Caki2 (cell line): ENCODE measurements around the gene FZD10. TPM values are rescaled to one million over a fixed set of nuclear protein-coding genes. Genes with fewer than 3 reads are reported as not detected.

ENCODE experiments used
- DNase-seq: peaks from one replicate; pipeline ENCODE4 v3.0.0-alpha.2; 2015; ENCODE audit warnings: low read depth
- in situ Hi-C: cut with HindIII; loops from 2 replicates; pipeline ENCODE4 v1.10.0; 2016; ENCODE audit warnings: low sequenced_read_pairs, low pct_unique_long_range_greater_than_20kb, mixed read lengths
- total RNA-seq: library from RNA; depleted of rRNA; stranded (reverse); fragments of >200 nt; shearing (Covaris generic); gene quantifications from 2 replicates; pipeline ENCODE4 v1.2.3, GENCODE V29; 2014; ENCODE audit warnings: low replicate concordance

FZD10 gene
- total RNA-seq, 1 experiment from 2014 or later = not detected

DNA sequence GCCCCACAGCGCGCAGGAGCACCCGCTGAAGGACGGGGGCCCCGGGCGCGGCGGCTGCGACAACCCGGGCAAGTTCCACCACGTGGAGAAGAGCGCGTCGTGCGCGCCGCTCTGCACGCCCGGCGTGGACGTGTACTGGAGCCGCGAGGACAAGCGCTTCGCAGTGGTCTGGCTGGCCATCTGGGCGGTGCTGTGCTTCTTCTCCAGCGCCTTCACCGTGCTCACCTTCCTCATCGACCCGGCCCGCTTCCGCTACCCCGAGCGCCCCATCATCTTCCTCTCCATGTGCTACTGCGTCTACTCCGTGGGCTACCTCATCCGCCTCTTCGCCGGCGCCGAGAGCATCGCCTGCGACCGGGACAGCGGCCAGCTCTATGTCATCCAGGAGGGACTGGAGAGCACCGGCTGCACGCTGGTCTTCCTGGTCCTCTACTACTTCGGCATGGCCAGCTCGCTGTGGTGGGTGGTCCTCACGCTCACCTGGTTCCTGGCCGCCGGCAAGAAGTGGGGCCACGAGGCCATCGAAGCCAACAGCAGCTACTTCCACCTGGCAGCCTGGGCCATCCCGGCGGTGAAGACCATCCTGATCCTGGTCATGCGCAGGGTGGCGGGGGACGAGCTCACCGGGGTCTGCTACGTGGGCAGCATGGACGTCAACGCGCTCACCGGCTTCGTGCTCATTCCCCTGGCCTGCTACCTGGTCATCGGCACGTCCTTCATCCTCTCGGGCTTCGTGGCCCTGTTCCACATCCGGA, 1.4 kb downstream of the FZD10 start:
- DNase-seq = no peak
- in situ Hi-C loops = no loop called here

DNA sequence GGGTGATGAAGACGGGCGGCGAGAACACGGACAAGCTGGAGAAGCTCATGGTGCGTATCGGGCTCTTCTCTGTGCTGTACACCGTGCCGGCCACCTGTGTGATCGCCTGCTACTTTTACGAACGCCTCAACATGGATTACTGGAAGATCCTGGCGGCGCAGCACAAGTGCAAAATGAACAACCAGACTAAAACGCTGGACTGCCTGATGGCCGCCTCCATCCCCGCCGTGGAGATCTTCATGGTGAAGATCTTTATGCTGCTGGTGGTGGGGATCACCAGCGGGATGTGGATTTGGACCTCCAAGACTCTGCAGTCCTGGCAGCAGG, 1.9 kb downstream of the FZD10 start:
- no peak for DNase-seq
- in situ Hi-C loops = no loop called here

DNA sequence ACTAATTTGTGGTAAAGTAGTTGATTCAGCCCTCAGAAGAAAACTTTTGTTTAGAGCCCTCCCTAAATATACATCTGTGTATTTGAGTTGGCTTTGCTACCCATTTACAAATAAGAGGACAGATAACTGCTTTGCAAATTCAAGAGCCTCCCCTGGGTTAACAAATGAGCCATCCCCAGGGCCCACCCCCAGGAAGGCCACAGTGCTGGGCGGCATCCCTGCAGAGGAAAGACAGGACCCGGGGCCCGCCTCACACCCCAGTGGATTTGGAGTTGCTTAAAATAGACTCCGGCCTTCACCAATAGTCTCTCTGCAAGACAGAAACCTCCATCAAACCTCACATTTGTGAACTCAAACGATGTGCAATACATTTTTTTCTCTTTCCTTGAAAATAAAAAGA, 2.7 kb downstream of the FZD10 start:
- DNase-seq = no peak
- in situ Hi-C loops = no loop called here

DNA sequence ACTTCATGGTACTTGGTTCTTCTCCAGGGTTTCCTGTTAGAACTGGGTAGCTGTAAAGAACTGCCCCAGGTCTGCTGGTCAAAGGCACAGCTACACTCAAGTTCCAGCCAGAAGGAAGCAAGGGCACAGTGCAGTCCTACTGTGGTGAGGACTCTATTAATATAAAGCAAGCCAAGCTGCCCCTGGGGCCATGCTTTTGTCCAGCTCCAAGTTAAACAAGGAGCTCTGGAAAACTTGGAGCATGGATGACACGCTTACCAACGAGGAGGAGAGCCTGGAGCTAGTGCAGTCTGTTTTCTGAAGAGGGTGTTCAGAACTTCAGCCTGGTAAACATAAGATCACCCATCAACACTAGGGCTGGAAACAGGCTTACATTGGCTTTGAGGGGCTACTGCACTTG, 4.0 kb downstream of the FZD10 start:
- no peak for DNase-seq
- in situ Hi-C loops = no loop called here

DNA sequence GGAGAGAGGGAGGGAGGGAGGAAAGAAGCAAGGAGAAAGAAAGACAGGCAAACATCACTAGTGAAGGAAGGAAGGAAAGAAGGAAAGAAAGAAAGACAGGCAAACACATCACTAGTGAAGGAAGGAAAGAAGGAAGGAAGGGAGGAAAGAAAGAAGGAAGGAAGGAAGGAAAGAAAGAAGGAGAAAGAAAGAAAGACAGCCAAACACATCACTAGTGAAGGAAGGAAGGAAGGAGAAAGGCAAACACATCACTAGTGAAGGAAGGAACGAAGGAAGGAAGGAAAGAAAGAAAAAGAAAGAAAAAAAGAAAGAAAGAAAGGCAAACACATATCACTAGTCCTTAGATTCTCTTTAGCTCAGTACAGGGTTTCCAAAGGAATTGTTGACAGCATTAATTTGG, 5.3 kb downstream of the FZD10 start:
- DNase-seq = no peak
- in situ Hi-C loops = no loop called here

DNA sequence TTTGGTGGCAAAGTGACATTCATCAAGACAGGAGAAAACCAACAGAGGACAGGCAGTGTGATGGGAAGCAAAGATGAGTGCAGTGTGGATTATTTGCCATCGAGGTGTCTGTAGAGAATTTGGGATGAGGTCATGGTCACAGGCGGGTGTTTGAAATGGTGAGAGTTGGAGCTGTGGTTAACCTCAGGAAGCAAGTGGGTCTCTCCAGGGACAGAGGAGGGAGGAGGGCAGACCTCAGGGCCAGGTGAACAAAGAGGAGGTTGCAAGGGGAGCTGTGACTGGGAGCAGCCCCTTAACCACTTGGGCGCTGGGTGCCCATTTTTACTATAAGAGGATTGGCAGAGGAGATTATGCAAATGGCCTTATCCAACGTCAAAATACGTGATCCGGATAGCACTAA, 7.0 kb downstream of the FZD10 start:
- in situ Hi-C loops = no loop called here
- no peak for DNase-seq

DNA sequence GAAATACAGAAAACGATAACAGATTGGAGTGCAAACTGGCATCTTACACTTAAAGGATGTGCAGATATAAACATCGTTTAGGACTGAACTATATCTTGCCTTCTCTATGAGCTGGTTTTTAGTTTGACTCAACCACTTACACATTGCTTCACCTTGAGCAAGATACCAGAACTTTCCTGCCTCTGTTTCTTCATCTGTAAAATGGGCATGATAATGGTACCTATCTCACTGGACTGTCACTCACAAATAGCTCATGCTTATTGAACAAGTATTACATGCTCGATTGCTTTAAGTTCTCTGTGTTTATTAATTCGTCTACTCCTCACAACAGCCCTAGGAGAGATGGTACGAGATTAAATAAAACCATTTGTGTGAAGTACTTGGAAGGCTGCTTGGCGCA, 7.7 kb downstream of the FZD10 start:
- in situ Hi-C loops = no loop called here
- DNase-seq = no peak

DNA sequence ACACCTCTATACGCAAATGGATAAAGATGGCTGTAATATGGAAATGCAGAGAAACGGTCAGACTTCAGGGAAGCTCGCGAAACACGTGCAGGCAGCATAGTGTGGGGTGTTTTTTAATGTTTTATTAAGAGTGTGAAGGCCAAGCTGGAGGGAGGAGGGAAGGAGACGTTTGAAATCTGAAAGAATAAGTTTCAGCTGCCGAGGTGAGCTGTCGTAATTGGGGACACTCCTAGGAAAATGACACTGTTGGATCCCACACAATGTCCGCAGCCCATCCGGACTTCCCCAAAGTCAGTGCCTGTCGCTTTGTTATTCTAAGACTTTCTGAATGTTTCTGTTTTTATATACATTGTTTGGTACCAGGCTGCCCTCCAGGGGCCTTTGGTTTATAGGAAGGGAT, 8.3 kb downstream of the FZD10 start:
- in situ Hi-C loops = no loop called here
- no peak for DNase-seq

DNA sequence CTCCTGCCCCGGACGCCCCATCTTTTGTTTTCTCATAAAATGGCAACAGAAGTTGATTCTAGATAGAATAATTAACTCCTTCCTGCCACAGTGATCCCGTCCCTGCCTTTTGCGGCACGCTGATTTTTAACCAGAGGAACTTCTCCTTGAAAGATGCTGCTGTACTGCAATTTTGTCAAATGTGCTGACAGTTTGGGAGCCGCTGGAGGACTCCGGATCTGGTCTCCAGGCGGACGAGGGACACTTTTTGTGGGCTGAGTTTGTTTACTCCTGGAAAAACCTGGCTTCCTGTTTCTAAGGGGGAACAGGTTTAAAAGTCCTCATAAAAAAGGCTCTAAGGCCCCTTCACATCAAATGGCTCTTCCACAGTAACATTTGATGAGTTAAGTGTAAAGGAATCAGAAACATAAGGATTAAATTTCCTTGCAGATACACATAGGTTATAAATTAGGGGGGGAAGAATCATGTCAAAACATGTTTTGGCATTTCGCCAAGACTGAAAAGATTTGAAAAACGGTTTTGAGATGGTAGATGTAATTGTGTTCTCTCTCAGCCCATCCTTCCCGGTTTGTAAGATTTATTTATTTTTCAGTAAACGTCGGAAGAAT, 15.5 kb downstream of the FZD10 start:
- DNase-seq = no peak
- in situ Hi-C loops = no loop called here

DNA sequence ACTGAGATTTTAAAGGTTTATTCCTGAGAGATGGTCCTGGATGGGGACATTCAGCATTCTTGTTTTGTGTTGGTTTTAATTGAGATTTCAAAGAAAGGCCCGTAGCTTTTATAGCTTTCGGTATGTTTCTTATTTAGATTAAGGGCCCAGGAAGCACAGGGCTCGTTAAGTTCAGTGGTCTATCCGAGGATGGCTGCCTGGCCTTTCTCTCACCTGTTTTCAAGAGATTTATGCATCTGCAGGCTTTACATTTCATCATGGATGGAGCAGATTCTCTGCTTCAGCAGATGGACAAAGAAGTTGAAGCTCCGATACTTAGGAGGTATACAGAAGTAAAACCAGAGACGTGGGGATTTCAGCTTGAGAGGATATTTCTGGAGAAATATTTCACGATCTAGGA, 16.0 kb downstream of the FZD10 start:
- no peak for DNase-seq
- in situ Hi-C loops = no loop called here

DNA sequence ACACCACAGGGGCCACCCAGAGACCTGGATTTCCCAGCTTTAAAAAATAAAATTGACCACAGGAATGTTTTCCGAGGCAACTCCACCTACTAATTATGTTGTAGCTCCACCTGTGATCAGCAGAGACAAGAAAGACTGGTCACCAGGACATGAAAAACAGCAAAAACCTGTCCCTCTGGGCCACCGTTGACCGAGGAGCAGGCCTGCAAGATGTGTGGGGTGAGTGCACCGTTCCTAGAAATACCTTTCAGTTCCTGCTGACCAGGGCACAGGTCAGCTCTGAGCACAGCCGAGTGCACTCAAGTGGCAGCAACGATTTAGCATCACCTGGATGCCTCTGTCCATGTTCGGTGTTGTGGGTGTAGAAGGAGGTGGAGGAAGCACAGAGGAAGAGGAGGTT, 16.9 kb downstream of the FZD10 start:
- DNase-seq = no peak

DNA sequence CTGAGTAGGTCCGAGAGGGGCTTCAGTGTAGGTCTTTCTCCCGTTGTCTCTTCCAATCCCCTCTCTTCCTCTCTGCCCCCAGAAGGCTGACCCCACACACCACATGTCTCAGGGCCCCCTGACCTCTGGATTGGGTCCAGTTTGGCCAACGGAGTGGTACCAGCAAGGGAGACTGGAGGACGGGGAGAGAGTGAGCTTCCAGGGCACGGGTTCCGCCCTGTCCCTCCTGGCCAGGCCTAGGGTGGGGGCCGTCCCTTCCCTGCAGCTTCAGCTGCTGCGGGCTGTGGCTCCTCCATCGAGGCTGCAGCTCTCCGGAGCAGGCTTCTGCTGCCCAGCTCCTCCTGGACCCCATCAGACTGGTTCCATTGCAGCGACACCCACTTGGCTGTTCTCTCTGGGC, 17.4 kb downstream of the FZD10 start:
- in situ Hi-C loops = no loop called here
- no peak for DNase-seq

More for the DNA sequence above, 16.9 kb downstream of the FZD10 start:
- in situ Hi-C loops = no loop called here

DNA sequence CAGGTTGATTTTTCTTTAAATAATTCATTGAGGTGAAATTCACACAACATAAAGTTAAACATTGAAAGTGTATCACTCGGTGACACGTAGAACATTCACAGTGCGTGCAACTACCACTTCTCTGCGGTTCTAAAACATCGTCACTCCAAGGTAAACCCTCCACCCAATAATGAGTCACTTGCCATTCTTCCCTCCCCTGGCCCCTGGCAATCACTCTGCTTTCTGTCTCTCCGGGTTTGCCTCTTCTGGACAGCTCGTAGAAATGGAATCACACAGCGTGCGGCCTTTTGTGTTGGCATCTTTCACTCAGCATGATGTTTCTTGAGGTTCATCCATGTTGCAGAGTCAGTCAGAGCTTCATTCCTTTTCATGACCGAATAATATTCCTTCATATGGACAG, 18.9 kb downstream of the FZD10 start:
- in situ Hi-C loops = no loop called here
- DNase-seq = no peak

DNA sequence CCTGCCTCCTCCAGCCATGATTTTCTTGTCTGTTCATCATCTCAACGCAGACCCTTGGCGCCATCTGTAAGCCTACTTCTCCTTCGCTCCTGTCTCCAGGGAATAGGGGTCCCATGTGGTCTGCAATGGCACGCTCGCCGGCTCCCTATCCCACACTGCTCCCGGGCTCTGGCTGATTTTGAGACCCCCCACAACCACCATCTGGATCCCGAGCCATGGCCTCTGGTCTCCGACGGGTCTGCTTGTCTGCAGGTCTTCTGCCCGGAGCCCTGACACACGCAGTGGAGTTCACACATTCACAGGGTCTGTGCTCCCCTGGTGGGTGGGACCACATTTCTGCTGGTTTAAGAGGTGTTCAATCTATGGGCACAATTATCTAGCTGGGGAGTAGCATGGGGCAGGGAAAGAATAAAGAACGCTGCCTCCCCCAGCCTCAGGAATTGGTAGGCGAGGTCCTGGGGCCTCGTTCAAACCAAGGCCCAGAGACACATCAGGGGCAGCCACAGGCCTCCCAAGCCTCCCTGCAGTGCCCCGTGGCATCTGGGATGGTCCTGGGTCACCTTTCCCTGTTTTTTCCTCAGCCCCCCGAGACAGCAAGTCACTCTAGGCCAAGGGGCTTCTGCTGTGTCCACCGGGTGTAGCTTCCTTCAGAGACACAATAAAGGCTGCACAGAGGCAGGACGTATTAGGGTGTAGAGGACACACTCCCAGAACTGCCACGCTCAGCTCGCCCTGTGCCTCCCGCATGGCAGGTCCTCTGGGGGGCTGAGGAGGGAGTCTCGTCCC, 21.5 kb downstream of the FZD10 start:
- in situ Hi-C loops = no loop called here
- DNase-seq = no peak

DNA sequence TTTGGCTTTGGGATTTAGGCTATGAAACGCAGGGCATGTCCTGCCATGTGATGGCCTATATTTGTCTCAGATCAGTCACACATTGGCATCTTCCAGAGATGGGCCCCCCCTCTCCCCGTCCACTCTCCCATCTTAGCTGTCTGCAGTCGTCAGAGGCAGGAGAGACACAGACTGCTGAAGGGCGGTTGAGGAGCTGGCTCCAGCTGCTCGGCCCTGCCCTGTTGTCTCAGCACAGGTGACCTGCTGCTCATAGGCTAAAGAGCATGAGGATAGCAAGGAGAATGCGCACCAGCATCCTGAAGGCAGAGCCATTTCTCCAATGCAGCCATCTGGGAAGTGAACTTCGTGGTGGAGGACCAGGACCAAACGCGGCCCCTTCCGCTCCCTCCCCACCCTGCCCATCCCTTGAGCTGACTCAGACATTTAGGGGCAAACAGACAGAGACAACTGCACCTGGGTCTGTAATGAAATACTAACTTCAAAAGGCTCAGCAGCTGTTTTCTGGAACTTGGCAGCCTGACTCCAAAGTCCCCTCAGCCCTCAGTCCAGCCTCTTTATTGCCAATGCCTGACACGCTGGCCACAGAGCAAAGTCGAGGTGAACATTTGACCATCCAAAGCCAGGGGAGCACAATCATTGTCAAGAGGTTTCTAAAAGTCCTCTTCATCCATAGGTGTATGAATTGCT, 22.3 kb downstream of the FZD10 start:
- in situ Hi-C loops = no loop called here

DNA sequence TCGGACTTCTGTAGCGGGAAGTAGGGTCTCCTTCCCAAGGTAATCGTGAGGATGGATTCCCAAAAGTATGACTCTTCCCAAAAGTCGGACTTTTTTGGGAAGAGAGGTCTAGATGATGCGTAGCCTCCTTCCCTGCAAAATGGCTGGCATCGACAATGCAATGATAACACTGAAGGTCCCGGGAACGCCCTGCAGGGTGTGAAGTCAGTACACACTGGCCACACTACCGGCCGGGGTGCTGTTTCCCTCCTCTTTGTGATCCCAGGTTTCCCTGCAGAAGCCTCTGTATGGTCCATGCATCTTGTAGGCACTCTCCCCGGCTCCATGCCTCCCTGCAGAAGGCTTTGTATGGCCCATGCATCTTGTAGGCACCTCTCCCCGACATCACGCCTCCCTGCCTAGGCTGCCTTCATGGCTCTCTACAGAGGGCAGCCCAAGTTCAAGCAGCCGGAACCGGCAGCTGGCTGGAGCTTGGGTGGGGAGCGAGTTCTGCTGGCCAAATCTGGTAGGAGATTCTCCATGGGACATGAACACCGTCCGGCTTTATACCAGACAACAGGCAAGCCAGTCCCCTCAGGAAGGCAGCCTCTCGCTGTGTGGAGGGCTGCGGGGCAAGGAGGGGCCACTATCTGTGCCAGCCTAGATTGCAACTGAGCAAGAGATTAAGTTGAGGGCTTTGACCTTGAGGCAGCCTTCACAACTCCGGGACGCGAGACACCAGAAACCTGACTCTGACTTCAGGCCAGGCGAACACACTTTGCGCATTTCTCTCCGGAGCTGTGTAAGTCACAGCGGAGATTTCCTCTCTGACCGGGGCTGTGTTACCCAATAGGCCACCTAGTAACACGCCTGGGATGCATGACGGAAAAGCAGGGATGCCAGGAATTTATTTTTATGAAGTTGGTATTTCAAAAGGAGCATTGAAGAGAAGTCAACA, 23.5 kb downstream of the FZD10 start:
- in situ Hi-C loops = no loop called here

More for the DNA sequence above, 22.3 kb downstream of the FZD10 start:
- DNase-seq = no peak

DNA sequence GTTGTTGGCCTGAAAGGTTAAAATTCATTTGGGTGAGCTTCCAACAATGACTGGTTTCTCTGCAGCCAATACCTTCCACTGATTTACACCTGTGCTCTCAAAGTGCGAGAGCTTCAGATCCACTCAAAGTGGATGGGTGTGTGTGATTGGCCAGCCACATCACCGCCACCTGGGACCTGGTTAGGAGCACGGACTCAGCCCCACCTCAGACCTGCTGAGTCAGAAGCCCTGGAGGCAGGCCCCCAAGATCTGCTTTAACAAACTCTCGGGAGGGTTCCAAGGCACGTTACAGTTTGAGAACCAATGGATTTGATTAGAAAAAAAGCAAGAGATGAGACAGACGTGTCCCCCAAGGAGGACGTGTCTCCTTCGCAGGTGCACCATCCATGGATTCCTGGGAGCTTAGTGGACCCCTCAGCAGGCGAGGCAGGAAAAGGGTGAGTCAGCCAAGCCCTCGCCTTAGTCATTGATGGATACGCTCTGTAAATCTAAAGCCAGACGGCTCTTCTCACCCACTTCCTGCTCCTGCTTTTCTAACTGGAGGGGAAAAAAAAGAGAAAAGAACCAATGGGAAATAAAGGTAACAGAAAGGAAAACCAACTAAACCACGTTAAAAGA, 24.5 kb downstream of the FZD10 start:
- in situ Hi-C loops = no loop called here
- peak; percentile 80 for DNase-seq

More for the DNA sequence above, 23.5 kb downstream of the FZD10 start:
- DNase-seq = no peak
